DOHH2 (cell line): ENCODE results near the gene UNC13D.

Experiments
- H3F3A ChIP-seq: fragments of 200-600 bp; sonication (generic), shearing (Covaris generic); 2 replicates; pipeline ENCODE4 v1.6.0; 2016; ENCODE audit warnings: antibody characterized with exemption, mild to moderate bottlenecking; ENCODE audit not compliant: control insufficient read depth, insufficient read depth
- H3K27ac ChIP-seq: fragments of 200-600 bp; sonication (generic); 2 replicates; pipeline ENCODE4 v1.5.1; 2014; ENCODE audit warnings: low read depth, mild to moderate bottlenecking, low read length, moderate library complexity
- H3K27me3 ChIP-seq: fragments of 200-600 bp; sonication (generic); 2 replicates; pipeline ENCODE4 v1.6.1; 2014; ENCODE audit warnings: mild to moderate bottlenecking, low read length, mixed read lengths; ENCODE audit not compliant: control insufficient read depth
- H3K36me3 ChIP-seq: fragments of 200-600 bp; sonication (generic); 2 replicates; pipeline ENCODE4 v1.6.1; 2014; ENCODE audit warnings: mild to moderate bottlenecking, low read length, moderate library complexity, mixed read lengths; ENCODE audit not compliant: control insufficient read depth
- H3K4me1 ChIP-seq: fragments of 200-600 bp; sonication (generic); 2 replicates; pipeline ENCODE4 v1.6.1; 2014; ENCODE audit warnings: mild to moderate bottlenecking, low read length, mixed read lengths; ENCODE audit not compliant: control insufficient read depth
- H3K4me2 ChIP-seq: fragments of 200-600 bp; sonication (generic); 2 replicates; pipeline ENCODE4 v1.6.0; 2014; ENCODE audit warnings: mild to moderate bottlenecking, low read length, moderate library complexity
- H3K4me3 ChIP-seq: fragments of 200-600 bp; sonication (generic); 2 replicates; pipeline ENCODE4 v1.5.1; 2014; ENCODE audit warnings: mild to moderate bottlenecking, low read length, mixed read lengths
- H3K79me2 ChIP-seq: fragments of 200-600 bp; sonication (generic); 2 replicates; pipeline ENCODE4 v1.6.1; 2014; ENCODE audit warnings: mild to moderate bottlenecking, low read length, mixed read lengths; ENCODE audit not compliant: control insufficient read depth
- H3K9me2 ChIP-seq: fragments of 200-600 bp; sonication (generic); replicated peaks from 2 replicates; pipeline ENCODE4 v1.6.1; 2014; ENCODE audit warnings: mild to moderate bottlenecking, low read length, mixed read lengths; ENCODE audit not compliant: control insufficient read depth
- H3K9me3 ChIP-seq: fragments of 200-600 bp; sonication (generic); 2 replicates; pipeline ENCODE4 v1.6.1; 2014; ENCODE audit warnings: antibody characterized with exemption, low read length, mixed read lengths; ENCODE audit not compliant: control insufficient read depth, insufficient read depth
- H4K20me1 ChIP-seq: fragments of 200-600 bp; sonication (generic); 2 replicates; pipeline ENCODE4 v1.6.0; 2014; ENCODE audit warnings: low read depth, mild to moderate bottlenecking, antibody characterized with exemption, low read length, moderate library complexity; ENCODE audit not compliant: control insufficient read depth, insufficient read depth
- CTCF ChIP-seq: fragments of 200-600 bp; sonication (generic); IDR thresholded peaks from one replicate; pipeline ENCODE4 v1.5.1; 2014; ENCODE audit warnings: antibody characterized with exemption, mild to moderate bottlenecking, low read depth, low read length; ENCODE audit not compliant: poor library complexity, severe bottlenecking
- EZH2phosphoT487 ChIP-seq: fragments of 200-600 bp; sonication (generic); IDR thresholded peaks from 2 replicates; pipeline ENCODE4 v1.6.1; 2017; ENCODE audit warnings: borderline replicate concordance, mild to moderate bottlenecking, antibody characterized with exemption, low read length, moderate library complexity, mixed read lengths

UNC13D gene

GRCh38 chr17:75847614-75848522 lies 3.7 kb upstream of the UNC13D start:
- no peaks in the 10 kb centered on the region for H4K20me1 ChIP-seq
- peaks cover 5% of the 10 kb centered on the region; the same call in 1 of the 2 replicates for H3F3A ChIP-seq
- H3K79me2 ChIP-seq = no peaks in the 10 kb centered on the region
- H3K4me3 ChIP-seq = no peak overlapping the region
- H3K4me1 ChIP-seq = peaks cover 37% of the 10 kb centered on the region
- TF ChIP-seq CTCF (no peak), EZH2phosphoT487 (no peak)
- H3K9me3 ChIP-seq = no peaks in the 10 kb centered on the region
- H3K4me2 ChIP-seq = no peak overlapping the region
- H3K36me3 ChIP-seq = peaks cover 50% of the 10 kb centered on the region
- no peaks in the 10 kb centered on the region for H3K9me2 ChIP-seq
- H3K27me3 ChIP-seq = no peaks in the 10 kb centered on the region
- H3K27ac ChIP-seq = no peak overlapping the region

- Histone ChIP-seq H3K9me2 (no peaks in the 10 kb centered on the region), H3K9me3 (no peaks in the 10 kb centered on the region), H3K27me3 (no peaks in the 10 kb centered on the region), H3K4me1 (peaks cover 37% of the 10 kb centered on the region), H3F3A (peaks cover 5% of the 10 kb centered on the region; the same call in 1 of the 2 replicates), H3K36me3 (peaks cover 50% of the 10 kb centered on the region), H4K20me1 (no peaks in the 10 kb centered on the region), H3K4me2 (no peak overlapping the region), H3K27ac (no peak overlapping the region), H3K4me3 (no peak overlapping the region), H3K79me2 (no peaks in the 10 kb centered on the region)
- TF ChIP-seq CTCF (no peak), EZH2phosphoT487 (no peak)
These were observed 2.7 kb upstream of the UNC13D start for GRCh38 chr17:75846692-75847613.

GRCh38 chr17:75845933-75846691 lies 1.9 kb upstream of the UNC13D start:
- Histone ChIP-seq H3K79me2 (no peaks in the 10 kb centered on the region), H3K27ac (peak overlapping the region; percentile 57), H3F3A (peaks cover 5% of the 10 kb centered on the region; the same call in 1 of the 2 replicates), H3K4me2 (peak overlapping the region; percentile 96), H3K4me1 (peaks cover 37% of the 10 kb centered on the region), H3K4me3 (peak overlapping the region; percentile 79; the same call in 1 of the 2 replicates), H3K27me3 (no peaks in the 10 kb centered on the region), H3K36me3 (peaks cover 46% of the 10 kb centered on the region), H3K9me2 (no peaks in the 10 kb centered on the region), H4K20me1 (no peaks in the 10 kb centered on the region), H3K9me3 (no peaks in the 10 kb centered on the region)
- no peak for TF ChIP-seq EZH2phosphoT487
- TF ChIP-seq CTCF = no peak
